ENCODE results near the gene PSIP1.
"Not testable (repeated sequence)": the region's sequence is repeated elsewhere in the genome, so short reads cannot be mapped to it uniquely, and the experiment has no call there.

The PSIP1 gene

DNA sequence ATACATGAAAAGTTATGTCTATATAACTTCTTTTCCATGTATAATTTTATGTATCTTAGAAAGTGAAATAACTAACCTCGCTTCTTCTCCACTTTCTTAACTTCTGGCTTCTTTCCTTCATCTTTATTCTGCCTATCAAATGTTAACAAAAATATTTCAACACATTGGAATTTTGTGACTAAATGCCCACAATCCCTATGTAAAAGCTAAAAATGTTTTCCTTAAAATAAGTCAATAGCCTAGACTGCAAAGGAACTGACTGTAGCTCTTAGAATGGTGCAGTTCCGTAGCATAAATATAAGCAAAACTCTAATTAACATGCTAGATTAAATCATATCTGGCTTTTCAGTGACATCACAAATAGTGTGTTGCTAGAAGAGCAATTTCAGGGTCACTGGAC is 40.9 kb downstream of the PSIP1 start:
- TF ChIP-seq, protein P1, sequence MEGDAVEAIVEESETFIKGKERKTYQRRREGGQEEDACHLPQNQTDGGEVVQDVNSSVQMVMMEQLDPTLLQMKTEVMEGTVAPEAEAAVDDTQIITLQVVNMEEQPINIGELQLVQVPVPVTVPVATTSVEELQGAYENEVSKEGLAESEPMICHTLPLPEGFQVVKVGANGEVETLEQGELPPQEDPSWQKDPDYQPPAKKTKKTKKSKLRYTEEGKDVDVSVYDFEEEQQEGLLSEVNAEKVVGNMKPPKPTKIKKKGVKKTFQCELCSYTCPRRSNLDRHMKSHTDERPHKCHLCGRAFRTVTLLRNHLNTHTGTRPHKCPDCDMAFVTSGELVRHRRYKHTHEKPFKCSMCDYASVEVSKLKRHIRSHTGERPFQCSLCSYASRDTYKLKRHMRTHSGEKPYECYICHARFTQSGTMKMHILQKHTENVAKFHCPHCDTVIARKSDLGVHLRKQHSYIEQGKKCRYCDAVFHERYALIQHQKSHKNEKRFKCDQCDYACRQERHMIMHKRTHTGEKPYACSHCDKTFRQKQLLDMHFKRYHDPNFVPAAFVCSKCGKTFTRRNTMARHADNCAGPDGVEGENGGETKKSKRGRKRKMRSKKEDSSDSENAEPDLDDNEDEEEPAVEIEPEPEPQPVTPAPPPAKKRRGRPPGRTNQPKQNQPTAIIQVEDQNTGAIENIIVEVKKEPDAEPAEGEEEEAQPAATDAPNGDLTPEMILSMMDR (IDR thresholded peaks at IDR 0.05; ENCODE audit: insufficient read depth, low read depth, low read length, missing control alignments): no peak
- DNase-seq (ENCODE audit: low read depth): no peak

DNA sequence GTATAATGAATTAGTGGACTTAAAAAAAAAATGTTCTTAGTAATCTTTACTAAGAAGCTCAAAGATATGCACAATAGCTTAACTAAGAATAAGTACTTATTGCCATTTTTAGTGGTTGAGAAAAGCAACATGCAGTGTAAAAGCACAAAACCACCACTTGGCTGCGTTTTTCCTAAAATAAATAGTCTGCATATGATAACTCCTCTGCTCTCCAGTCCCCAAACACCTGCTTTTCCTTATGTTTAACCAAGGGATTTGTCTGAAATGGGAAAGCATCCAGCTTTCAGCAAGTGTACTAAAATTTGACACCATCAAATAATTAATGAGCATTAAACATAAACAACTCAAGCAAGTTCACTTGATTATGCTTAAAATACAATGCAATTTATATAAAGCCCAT is 41.4 kb downstream of the PSIP1 start:
- TF ChIP-seq, protein P1 (IDR thresholded peaks at IDR 0.05; ENCODE audit: insufficient read depth, low read depth, low read length, missing control alignments): no peak
- no peak for DNase-seq (ENCODE audit: low read depth)
- no peak overlapping the region for H3K4me3 ChIP-seq (ENCODE audit: low read depth, low read length)

More for the DNA sequence above, 40.9 kb downstream of the PSIP1 start:
- no peak overlapping the region for H3K4me3 ChIP-seq (ENCODE audit: low read depth, low read length)

- H3K4me3 ChIP-seq (ENCODE audit: low read depth, low read length): no peak overlapping the region
- TF ChIP-seq, protein P1 (IDR thresholded peaks at IDR 0.05; ENCODE audit: insufficient read depth, low read depth, low read length, missing control alignments): no peak
- no peak for DNase-seq (ENCODE audit: low read depth)
Measured at GRCh38 chr9:15468145-15468544, 42.6 kb downstream of the PSIP1 start.

DNA sequence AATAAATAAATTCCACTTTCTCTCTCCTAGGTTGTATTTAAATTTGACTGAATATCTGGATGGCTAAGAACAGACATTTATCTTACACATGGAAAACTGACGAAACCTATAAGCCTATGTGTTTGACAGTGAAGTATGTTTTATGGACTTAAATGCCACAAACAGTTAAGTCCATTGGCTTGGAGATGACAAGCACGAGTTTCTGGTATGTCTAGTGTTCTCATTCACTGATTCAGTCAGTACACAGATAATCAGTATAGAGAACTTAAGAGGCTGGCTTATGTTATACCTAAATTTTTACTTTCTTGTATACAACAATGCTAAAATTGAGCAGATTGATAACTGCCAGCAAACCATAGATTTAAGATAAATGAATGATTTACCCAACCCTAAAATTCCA is 49.2 kb downstream of the PSIP1 start:
- TF ChIP-seq, protein P1 (IDR thresholded peaks at IDR 0.05; ENCODE audit: insufficient read depth, low read depth, low read length, missing control alignments): no peak
- H3K4me3 ChIP-seq (ENCODE audit: low read depth, low read length): no peak overlapping the region
- DNase-seq (ENCODE audit: low read depth): no peak

GRCh38 chr9:15461056-15461455 is 49.7 kb downstream of the PSIP1 start:
- DNase-seq (ENCODE audit: low read depth): no peak
- TF ChIP-seq, protein P1 (IDR thresholded peaks at IDR 0.05; ENCODE audit: insufficient read depth, low read depth, low read length, missing control alignments): no peak

DNA sequence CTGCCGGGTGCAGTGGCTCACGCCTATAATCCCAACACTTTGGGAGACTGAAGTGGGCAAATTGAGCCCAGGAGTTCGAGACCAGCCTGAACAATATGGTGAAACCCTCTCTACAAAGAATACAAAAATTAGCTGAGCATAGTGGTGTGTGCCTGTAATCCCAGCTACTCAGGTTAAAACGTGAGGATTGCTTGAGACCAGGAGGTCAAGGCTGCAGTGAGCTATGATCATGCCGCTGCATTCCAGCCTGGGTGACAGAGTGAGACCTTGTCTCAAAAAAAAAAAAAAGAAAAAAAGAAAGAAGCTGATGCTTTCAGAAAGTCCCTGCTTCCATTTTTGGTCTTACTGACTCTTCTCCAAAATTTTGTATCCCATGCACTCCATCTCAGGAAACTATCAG is 56.8 kb downstream of the PSIP1 start:
- DNase-seq (ENCODE audit: low read depth): no peak
- H3K4me3 ChIP-seq (ENCODE audit: low read depth, low read length): no peak overlapping the region
- TF ChIP-seq, protein P1 (IDR thresholded peaks at IDR 0.05; ENCODE audit: insufficient read depth, low read depth, low read length, missing control alignments): no peak

More at GRCh38 chr9:15461056-15461455, 49.7 kb downstream of the PSIP1 start:
- H3K4me3 ChIP-seq (ENCODE audit: low read depth, low read length): no peak overlapping the region

DNA sequence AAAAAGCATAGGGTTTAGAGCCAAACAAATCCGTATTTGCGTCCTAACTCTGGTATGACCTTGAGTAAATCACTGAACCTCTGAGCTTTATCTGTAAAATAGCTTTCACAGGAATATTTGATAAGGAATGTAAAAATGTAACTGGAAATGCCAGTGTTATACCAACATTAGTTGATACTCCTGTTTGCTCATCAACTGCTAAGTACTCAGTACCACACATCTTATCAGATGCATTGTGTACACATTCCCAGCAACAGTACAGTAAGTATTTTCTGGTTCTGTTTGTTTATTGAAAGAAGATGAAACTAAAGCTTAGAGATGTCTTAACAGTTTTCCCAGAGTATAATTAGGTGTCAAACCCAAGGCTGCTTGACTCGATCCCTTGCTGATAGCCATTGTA is 66.6 kb downstream of the PSIP1 start:
- H3K4me3 ChIP-seq (ENCODE audit: low read depth, low read length): no peak overlapping the region
- TF ChIP-seq, protein P1 (IDR thresholded peaks at IDR 0.05; ENCODE audit: insufficient read depth, low read depth, low read length, missing control alignments): no peak
- no peak for DNase-seq (ENCODE audit: low read depth)

DNA sequence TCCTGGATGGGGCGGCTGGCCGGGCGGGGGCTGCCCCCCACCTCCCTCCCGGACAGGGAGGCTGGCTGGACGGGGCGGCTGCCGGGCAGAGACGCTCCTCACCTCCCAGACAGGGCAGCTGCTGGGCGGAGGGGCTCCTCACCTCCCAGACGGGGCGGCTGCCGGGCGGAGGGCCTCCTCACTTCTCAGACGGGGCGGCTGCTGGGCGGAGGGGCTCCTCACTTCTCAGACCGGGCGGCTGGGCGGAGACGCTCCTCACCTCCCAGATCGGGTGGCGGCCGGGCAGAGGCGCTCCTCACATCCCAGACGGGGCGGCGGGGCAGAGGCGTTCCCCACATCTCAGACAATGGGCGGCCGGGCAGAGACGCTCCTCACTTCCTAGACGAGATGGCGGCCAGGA is 68.5 kb downstream of the PSIP1 start:
- not testable (repeated sequence) for H3K4me3 ChIP-seq (ENCODE audit: low read depth, low read length); DNase-seq (ENCODE audit: low read depth)

GRCh38 chr9:15441841-15442240 is 68.9 kb downstream of the PSIP1 start:
- not testable (repeated sequence) for DNase-seq (ENCODE audit: low read depth)

More at GRCh38 chr9:15441841-15442240, 68.9 kb downstream of the PSIP1 start:
- H3K4me3 ChIP-seq (ENCODE audit: low read depth, low read length): not testable (repeated sequence)

Measured in GM12865 (cell line).